Neuronal stem cell (in vitro differentiated cells): ENCODE measurements around the gene BLTP2. TPM values are rescaled to one million over a fixed set of nuclear protein-coding genes. Genes with fewer than 3 reads are reported as not detected.

Source experiments
- DNase-seq: peaks from one replicate; pipeline ENCODE4 v3.0.0-alpha.2; 2013; ENCODE audit warnings: low spot score
- H2AFZ ChIP-seq: one replicate; pipeline ENCODE4 v1.6.1; 2013; ENCODE audit warnings: mild to moderate bottlenecking, low read length, inconsistent platforms
- H2AK5ac ChIP-seq: 2 replicates; pipeline ENCODE4 v1.6.1; 2013; ENCODE audit warnings: low read depth, mild to moderate bottlenecking, inconsistent platforms, low read length, moderate library complexity, mixed read lengths
- H2BK120ac ChIP-seq: 2 replicates; pipeline ENCODE4 v1.6.1; 2013; ENCODE audit warnings: low read depth, mild to moderate bottlenecking, inconsistent platforms, low read length, moderate library complexity, mixed read lengths
- H2BK12ac ChIP-seq: one replicate; pipeline ENCODE4 v1.6.1; 2013; ENCODE audit warnings: low read length, inconsistent platforms
- H2BK15ac ChIP-seq: 2 replicates; pipeline ENCODE4 v1.6.1; 2013; ENCODE audit warnings: mild to moderate bottlenecking, low read length, inconsistent platforms, mixed read lengths
- H2BK5ac ChIP-seq: one replicate; pipeline ENCODE4 v1.6.1; 2013; ENCODE audit warnings: inconsistent platforms, mild to moderate bottlenecking, low read length, moderate library complexity
- H3K14ac ChIP-seq: one replicate; pipeline ENCODE4 v1.6.1; 2013; ENCODE audit warnings: low read length, inconsistent platforms
- H3K18ac ChIP-seq: 2 replicates; pipeline ENCODE4 v1.6.1; 2013; ENCODE audit warnings: low read length, inconsistent platforms
- H3K23ac ChIP-seq: 2 replicates; pipeline ENCODE4 v1.6.1; 2013; ENCODE audit warnings: low read depth, mild to moderate bottlenecking, mixed read lengths, low read length, inconsistent platforms; ENCODE audit not compliant: poor library complexity
- H3K27ac ChIP-seq: replicated peaks from 3 replicates; pipeline ENCODE4 v1.5.1; 2013; ENCODE audit warnings: low read length, inconsistent platforms
- H3K27me3 ChIP-seq, 3 experiments: 2 replicates each; pipeline ENCODE4 v1.6.1; 2013; ENCODE audit warnings: low read length in 3 of 3, mild to moderate bottlenecking in 2 of 3, inconsistent platforms in 1 of 3, low read depth in 1 of 3, mixed read lengths in 1 of 3, moderate library complexity in 1 of 3; ENCODE audit not compliant: control insufficient read depth in 3 of 3, insufficient read depth in 3 of 3
- H3K36me3 ChIP-seq, 2 donors: replicated peaks in 1 of 2; 2 replicates each; pipeline ENCODE4 v1.6.1; 2013; ENCODE audit warnings: low read length in 2 of 2; ENCODE audit not compliant: control insufficient read depth in 2 of 2, insufficient read depth in 2 of 2
- H3K4ac ChIP-seq: 2 replicates; pipeline ENCODE4 v1.6.1; 2013; ENCODE audit warnings: inconsistent platforms, mild to moderate bottlenecking, low read length, moderate library complexity
- H3K4me1 ChIP-seq, 2 donors: 1 replicate in 1 of 2; 2 replicates in 1 of 2; pipeline ENCODE4 v1.6.1; 2013; ENCODE audit warnings: low read length in 2 of 2, low read depth in 1 of 2; ENCODE audit not compliant: control insufficient read depth in 2 of 2, insufficient read depth in 1 of 2
- H3K4me2 ChIP-seq: one replicate; pipeline ENCODE4 v1.6.1; 2013; ENCODE audit warnings: mild to moderate bottlenecking, low read length, inconsistent platforms; ENCODE audit not compliant: insufficient read depth, poor library complexity, severe bottlenecking
- H3K4me3 ChIP-seq, 2 donors: 2 replicates each; pipeline ENCODE4 v1.5.1; 2013; ENCODE audit warnings: low read length in 2 of 2, mild to moderate bottlenecking in 2 of 2, inconsistent platforms in 1 of 2, moderate library complexity in 1 of 2
- H3K79me1 ChIP-seq: one replicate; pipeline ENCODE4 v1.6.1; 2013; ENCODE audit warnings: low read depth, mild to moderate bottlenecking, inconsistent platforms, low read length, moderate library complexity
- H3K9ac ChIP-seq: one replicate; pipeline ENCODE4 v1.6.1; 2013; ENCODE audit warnings: mild to moderate bottlenecking, low read depth, low read length, inconsistent platforms; ENCODE audit not compliant: poor library complexity
- H3K9me3 ChIP-seq, 2 donors: replicated peaks in 1 of 2; 2 replicates each; pipeline versions ENCODE3 to v1.6.1; 2013; ENCODE audit warnings: low read length in 2 of 2, mild to moderate bottlenecking in 2 of 2, inconsistent platforms in 1 of 2, low read depth in 1 of 2, mixed read lengths in 1 of 2, moderate library complexity in 1 of 2; ENCODE audit not compliant: control insufficient read depth in 2 of 2, insufficient read depth in 1 of 2
- H4K8ac ChIP-seq: one replicate; pipeline ENCODE4 v1.6.1; 2013; ENCODE audit warnings: low read depth, mild to moderate bottlenecking, inconsistent platforms, low read length, moderate library complexity
- H4K91ac ChIP-seq: one replicate; pipeline ENCODE4 v1.6.1; 2013; ENCODE audit warnings: low read length, low read depth, mild to moderate bottlenecking, inconsistent platforms; ENCODE audit not compliant: poor library complexity
- WGBS, 2 donors: extraction: QIAGEN DNeasy Blood & Tissue Kit; methylation state at CpG; one replicate each; pipeline ENCODE4 v1.1.7; 2013; ENCODE audit warnings: missing lambda C conversion rate in 2 of 2, mixed read lengths in 1 of 2; ENCODE audit not compliant: insufficient read length in 2 of 2, insufficient replicate concordance in 1 of 2; ENCODE audit errors: extremely low coverage in 2 of 2; 5-methylcytosine and 5-hydroxymethylcytosine counted together
- polyA plus RNA-seq, 2 experiments: library from polyadenylated mRNA; stranded (reverse); fragments of 200-250 nt; gene quantifications; one replicate each; pipeline ENCODE4 v1.2.3, GENCODE V29; 2013

Gene BLTP2
- polyA plus RNA-seq (2013, experiment 1 of 2), result 54.2 TPM
- polyA plus RNA-seq (2013, experiment 2 of 2), result 55.4 TPM

- peaks cover 30 to 67% of the 10 kb centered on the region in 2 donors for H3K36me3 ChIP-seq
- peak within 1 kb of the TSS; percentile 5 for H2AK5ac ChIP-seq
- H3K27me3 ChIP-seq, result no peaks in the 10 kb centered on the region
- peaks cover 2 to 5% of the 10 kb centered on the region in 2 donors for H3K4me1 ChIP-seq
- no peak within 1 kb of the TSS for H2BK120ac ChIP-seq
- H3K4me3 ChIP-seq, result peak within 1 kb of the TSS; percentile 89 to 94
- no peak within 1 kb of the TSS for H3K4ac ChIP-seq
- WGBS, 2 donors, result no CpG with 5 or more reads among the region's 89 CpGs
- H2BK5ac ChIP-seq, result no peak within 1 kb of the TSS
- H3K18ac ChIP-seq, result peak within 1 kb of the TSS; percentile 71
- no peak within 1 kb of the TSS for H2BK12ac ChIP-seq
- no peak within 1 kb of the TSS for H2BK15ac ChIP-seq
- peak within 1 kb of the TSS; percentile 71 for H3K23ac ChIP-seq
- no peaks in the 10 kb centered on the region for H3K79me1 ChIP-seq
- H3K9me3 ChIP-seq, result no peaks in the 10 kb centered on the region
- peak within 1 kb of the TSS; percentile 94 for H3K9ac ChIP-seq
- peak; percentile 88 for DNase-seq
- peak within 1 kb of the TSS; percentile 97 for H2AFZ ChIP-seq
- peak within 1 kb of the TSS; percentile 80 for H3K27ac ChIP-seq
- peak within 1 kb of the TSS; percentile 9 for H3K14ac ChIP-seq
- no peak within 1 kb of the TSS for H4K8ac ChIP-seq
- H3K4me2 ChIP-seq, result peak within 1 kb of the TSS; percentile 87
- H4K91ac ChIP-seq, result no peak within 1 kb of the TSS
These were observed at the start of gene BLTP2 for GRCh38 chr17:28644787-28645575. TSS of gene BLTP2 (minus strand) at chr17:28645158. CDS start at chr17:28645056, 102 bp downstream.

- H3K36me3 ChIP-seq, result peaks cover 61 to 95% of the 10 kb centered on the region in 2 donors
These were observed 48.9 kb upstream of the BLTP2 start for GRCh38 chr17:28693869-28694268.

GRCh38 chr17:28689011-28689410, 44.1 kb upstream of the BLTP2 start:
- Histone ChIP-seq H2BK5ac (no peak overlapping the region), H3K18ac (no peak overlapping the region), H3K27me3 (no peaks in the 10 kb centered on the region), H2AK5ac (no peak overlapping the region), H3K79me1 (no peaks in the 10 kb centered on the region), H3K4me1 (no peaks in the 10 kb centered on the region), H3K9ac (no peak overlapping the region), H2AFZ (no peak overlapping the region), H2BK120ac (no peak overlapping the region), H4K91ac (no peak overlapping the region), H3K4me3 (no peak overlapping the region), H3K9me3 (no peaks in the 10 kb centered on the region), H2BK12ac (no peak overlapping the region), H3K27ac (no peak overlapping the region), H3K4ac (no peak overlapping the region), H2BK15ac (no peak overlapping the region), H3K36me3 (peaks cover 59 to 95% of the 10 kb centered on the region in 2 donors), H3K23ac (no peak overlapping the region), H3K14ac (no peak overlapping the region), H3K4me2 (no peak overlapping the region), H4K8ac (no peak overlapping the region)
- WGBS, 2 donors, result no CpG with 5 or more reads among the region's 3 CpGs
- no peak for DNase-seq

More at GRCh38 chr17:28693869-28694268, 48.9 kb upstream of the BLTP2 start:
- H2AFZ ChIP-seq, result no peak overlapping the region
- no peaks in the 10 kb centered on the region for H3K9me3 ChIP-seq
- no peak overlapping the region for H4K91ac ChIP-seq
- WGBS, 2 donors, result no CpG with 5 or more reads among the region's 1 CpG
- H3K18ac ChIP-seq, result no peak overlapping the region
- no peak overlapping the region for H3K4ac ChIP-seq
- H3K27ac ChIP-seq, result no peak overlapping the region
- H2BK15ac ChIP-seq, result no peak overlapping the region
- no peak overlapping the region for H2BK12ac ChIP-seq
- no peak overlapping the region for H4K8ac ChIP-seq
- H2AK5ac ChIP-seq, result no peak overlapping the region
- DNase-seq, result no peak
- no peak overlapping the region for H2BK120ac ChIP-seq
- no peak overlapping the region for H3K23ac ChIP-seq
- H3K79me1 ChIP-seq, result no peaks in the 10 kb centered on the region
- no peaks in the 10 kb centered on the region for H3K27me3 ChIP-seq
- H3K9ac ChIP-seq, result no peak overlapping the region
- no peak overlapping the region for H2BK5ac ChIP-seq
- no peak overlapping the region for H3K4me2 ChIP-seq
- no peak overlapping the region for H3K4me3 ChIP-seq
- H3K14ac ChIP-seq, result no peak overlapping the region
- no peaks in the 10 kb centered on the region for H3K4me1 ChIP-seq

DNA sequence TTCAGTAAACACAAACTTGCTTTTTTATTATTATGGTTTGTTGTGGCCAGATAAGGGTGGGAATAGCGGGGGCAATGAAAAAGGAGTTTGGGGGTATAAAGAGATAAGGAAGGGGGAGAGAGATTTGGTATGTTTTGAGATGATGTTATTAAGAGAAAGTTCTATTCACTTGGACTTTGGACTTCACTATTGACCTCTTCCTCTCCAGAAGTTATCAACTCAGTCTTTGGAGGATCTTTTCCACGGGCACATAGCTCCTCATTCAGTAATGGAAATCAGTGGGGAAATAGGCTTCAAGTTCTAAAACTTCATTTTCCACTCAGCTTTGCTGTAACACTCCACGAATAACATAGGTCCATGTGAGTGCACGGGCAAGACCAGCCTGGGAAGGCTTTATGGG, 43.5 kb upstream of the BLTP2 start:
- H3K23ac ChIP-seq, result no peak overlapping the region
- H2BK15ac ChIP-seq, result no peak overlapping the region
- H3K4me2 ChIP-seq, result no peak overlapping the region
- no peak overlapping the region for H2BK12ac ChIP-seq
- no peak overlapping the region for H2BK120ac ChIP-seq
- H3K27ac ChIP-seq, result no peak overlapping the region
- no peak overlapping the region for H2BK5ac ChIP-seq
- no peaks in the 10 kb centered on the region for H3K79me1 ChIP-seq
- no peak overlapping the region for H3K18ac ChIP-seq
- no peak overlapping the region for H3K14ac ChIP-seq
- H2AK5ac ChIP-seq, result no peak overlapping the region
- no peak for DNase-seq
- H3K9ac ChIP-seq, result no peak overlapping the region
- no peaks in the 10 kb centered on the region for H3K27me3 ChIP-seq
- no peak overlapping the region for H4K8ac ChIP-seq
- 100% methylated on average over 1 of the region's 4 CpGs for whole genome bisulfite sequencing, 2 donors
- no peak overlapping the region for H2AFZ ChIP-seq
- H3K4ac ChIP-seq, result no peak overlapping the region
- peaks cover 56 to 95% of the 10 kb centered on the region in 2 donors for H3K36me3 ChIP-seq
- no peak overlapping the region for H4K91ac ChIP-seq
- H3K9me3 ChIP-seq, result no peaks in the 10 kb centered on the region
- H3K4me1 ChIP-seq, result no peaks in the 10 kb centered on the region
- no peak overlapping the region for H3K4me3 ChIP-seq
